OCI-LY1 (cell line): Measurements from ENCODE around the gene NEK1.

ENCODE experiments used
- H2AFZ ChIP-seq: fragments of 200-600 bp; sonication (generic), shearing (Covaris generic); 2 replicates; pipeline ENCODE4 v1.6.0; 2014; ENCODE audit warnings: antibody characterized with exemption, mild to moderate bottlenecking, low read length
- H3F3A ChIP-seq: fragments of 200-600 bp; sonication (generic), shearing (Covaris generic); 2 replicates; pipeline ENCODE4 v1.6.0; 2014; ENCODE audit warnings: mild to moderate bottlenecking, antibody characterized with exemption, low read length, moderate library complexity; ENCODE audit not compliant: insufficient read depth
- H3K27ac ChIP-seq: fragments of 200-600 bp; sonication (generic); 2 replicates; pipeline ENCODE4 v1.5.1; 2014; ENCODE audit warnings: low read length, mixed run types, mild to moderate bottlenecking, low read depth; ENCODE audit not compliant: poor library complexity, severe bottlenecking
- H3K27me3 ChIP-seq: fragments of 200-600 bp; sonication (generic); 2 replicates; pipeline ENCODE4 v1.6.0; 2014; ENCODE audit warnings: antibody characterized with exemption, mild to moderate bottlenecking, low read length, moderate library complexity; ENCODE audit not compliant: insufficient read depth
- H3K36me3 ChIP-seq: fragments of 200-600 bp; sonication (generic); 2 replicates; pipeline ENCODE4 v1.6.1; 2014; ENCODE audit warnings: mild to moderate bottlenecking, antibody characterized with exemption, low read length, moderate library complexity, mixed read lengths; ENCODE audit not compliant: insufficient read depth
- H3K4me1 ChIP-seq: fragments of 200-600 bp; sonication (generic); 2 replicates; pipeline ENCODE4 v1.5.1; 2014; ENCODE audit warnings: mild to moderate bottlenecking, low read length, moderate library complexity; ENCODE audit not compliant: insufficient read depth, severe bottlenecking
- H3K4me2 ChIP-seq: fragments of 200-600 bp; sonication (generic), shearing (Covaris generic); 2 replicates; pipeline ENCODE4 v1.6.1; 2014; ENCODE audit warnings: low read length
- H3K4me3 ChIP-seq: fragments of 200-600 bp; sonication (generic); 2 replicates; pipeline ENCODE4 v1.5.1; 2014; ENCODE audit warnings: low read length, low read depth, mild to moderate bottlenecking, mixed read lengths; ENCODE audit not compliant: poor library complexity, severe bottlenecking
- H3K79me2 ChIP-seq: fragments of 200-600 bp; shearing (Covaris generic); 2 replicates; pipeline ENCODE4 v1.6.1; 2016; ENCODE audit warnings: mixed run types, low read length, mixed read lengths; ENCODE audit not compliant: insufficient read depth
- H3K9ac ChIP-seq: fragments of 200-600 bp; sonication (generic), shearing (Covaris generic); 2 replicates; pipeline ENCODE4 v1.6.1; 2014; ENCODE audit warnings: mild to moderate bottlenecking, low read length, mixed read lengths
- H3K9me2 ChIP-seq: fragments of 200-600 bp; sonication (generic), shearing (Covaris generic); 2 replicates; pipeline ENCODE4 v1.6.1; 2014; ENCODE audit warnings: low read depth, mild to moderate bottlenecking, low read length, mixed read lengths
- H3K9me3 ChIP-seq: fragments of 200-600 bp; shearing (Covaris generic); 2 replicates; pipeline ENCODE4 v1.6.1; 2014; ENCODE audit warnings: low read length, mixed read lengths
- H4K20me1 ChIP-seq: fragments of 200-600 bp; sonication (generic), shearing (Covaris generic); 2 replicates; pipeline ENCODE4 v1.6.0; 2016; ENCODE audit warnings: mild to moderate bottlenecking, low read length; ENCODE audit not compliant: insufficient read depth
- EZH2 ChIP-seq: fragments of 200-600 bp; sonication (generic), shearing (Covaris generic); IDR thresholded peaks from 2 replicates; pipeline ENCODE4 v1.8.0; 2017; ENCODE audit warnings: borderline replicate concordance, mixed run types, mild to moderate bottlenecking, antibody characterized with exemption, low read length, moderate library complexity, mixed read lengths
- TF ChIP-seq, protein P1 (sequence below): fragments of 200-600 bp; sonication (generic), shearing (Covaris generic); IDR thresholded peaks from 2 replicates; pipeline ENCODE4 v1.5.1; 2017; ENCODE audit warnings: mild to moderate bottlenecking, antibody characterized with exemption, low read length, moderate library complexity, mixed read lengths

Gene NEK1

DNA sequence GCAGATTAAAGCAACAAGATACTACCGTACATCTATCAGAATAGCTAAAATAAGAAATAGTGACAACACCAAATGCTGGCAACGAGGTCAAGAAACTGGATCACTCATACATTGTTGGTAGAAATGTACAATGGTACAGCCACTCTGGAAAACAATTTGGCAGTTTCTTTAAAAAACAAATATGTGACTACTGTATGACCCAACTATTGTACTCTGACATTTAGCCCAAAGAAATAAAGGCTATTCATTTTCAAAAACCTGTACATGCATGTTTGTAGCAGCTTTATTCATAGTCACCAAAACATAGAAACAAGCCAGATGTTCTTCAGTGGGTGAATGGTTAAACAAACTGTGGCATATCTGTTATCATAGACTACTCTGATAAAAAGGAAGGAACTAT, 16.2 kb upstream of the NEK1 start:
- TF ChIP-seq EZH2, result no peak
- TF ChIP-seq, protein P1, sequence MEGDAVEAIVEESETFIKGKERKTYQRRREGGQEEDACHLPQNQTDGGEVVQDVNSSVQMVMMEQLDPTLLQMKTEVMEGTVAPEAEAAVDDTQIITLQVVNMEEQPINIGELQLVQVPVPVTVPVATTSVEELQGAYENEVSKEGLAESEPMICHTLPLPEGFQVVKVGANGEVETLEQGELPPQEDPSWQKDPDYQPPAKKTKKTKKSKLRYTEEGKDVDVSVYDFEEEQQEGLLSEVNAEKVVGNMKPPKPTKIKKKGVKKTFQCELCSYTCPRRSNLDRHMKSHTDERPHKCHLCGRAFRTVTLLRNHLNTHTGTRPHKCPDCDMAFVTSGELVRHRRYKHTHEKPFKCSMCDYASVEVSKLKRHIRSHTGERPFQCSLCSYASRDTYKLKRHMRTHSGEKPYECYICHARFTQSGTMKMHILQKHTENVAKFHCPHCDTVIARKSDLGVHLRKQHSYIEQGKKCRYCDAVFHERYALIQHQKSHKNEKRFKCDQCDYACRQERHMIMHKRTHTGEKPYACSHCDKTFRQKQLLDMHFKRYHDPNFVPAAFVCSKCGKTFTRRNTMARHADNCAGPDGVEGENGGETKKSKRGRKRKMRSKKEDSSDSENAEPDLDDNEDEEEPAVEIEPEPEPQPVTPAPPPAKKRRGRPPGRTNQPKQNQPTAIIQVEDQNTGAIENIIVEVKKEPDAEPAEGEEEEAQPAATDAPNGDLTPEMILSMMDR, result no peak
- Histone ChIP-seq H3K27me3 (no peaks in the 10 kb centered on the region), H3K36me3 (peaks cover 32% of the 10 kb centered on the region), H2AFZ (no peak overlapping the region), H3K4me3 (no peak overlapping the region), H3K4me1 (peaks cover 19% of the 10 kb centered on the region), H3K9me2 (no peaks in the 10 kb centered on the region), H4K20me1 (no peaks in the 10 kb centered on the region), H3K9me3 (no peaks in the 10 kb centered on the region), H3K27ac (no peak overlapping the region), H3K79me2 (peaks cover 72% of the 10 kb centered on the region), H3K9ac (no peak overlapping the region), H3F3A (no peaks in the 10 kb centered on the region), H3K4me2 (no peak overlapping the region)

DNA sequence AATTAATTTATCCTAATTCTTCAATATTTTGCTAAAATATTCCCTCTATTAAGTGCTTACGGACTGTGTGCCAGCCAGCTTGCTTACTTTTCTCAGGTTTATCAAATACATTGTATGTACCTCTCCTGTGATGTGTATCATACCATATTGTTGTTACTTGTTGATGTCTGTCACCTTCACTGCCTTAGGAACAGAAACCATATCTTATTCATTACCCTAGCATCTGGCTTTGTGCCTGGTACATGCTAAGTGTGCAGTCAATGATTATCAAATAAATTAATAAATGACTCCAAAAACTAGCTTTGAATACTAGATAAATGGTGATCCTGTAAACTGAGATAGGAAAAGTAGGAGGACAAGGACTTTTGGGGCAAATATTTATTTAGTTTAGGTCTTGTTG, 14.9 kb upstream of the NEK1 start:
- no peaks in the 10 kb centered on the region for H4K20me1 ChIP-seq
- H3K4me2 ChIP-seq, result no peak overlapping the region
- H3F3A ChIP-seq, result no peaks in the 10 kb centered on the region
- no peak overlapping the region for H3K27ac ChIP-seq
- peaks cover 32% of the 10 kb centered on the region for H3K4me1 ChIP-seq
- peaks cover 32% of the 10 kb centered on the region for H3K36me3 ChIP-seq
- H3K4me3 ChIP-seq, result no peak overlapping the region
- no peak overlapping the region for H2AFZ ChIP-seq
- TF ChIP-seq, protein P1, result no peak
- H3K9ac ChIP-seq, result no peak overlapping the region
- no peaks in the 10 kb centered on the region for H3K9me2 ChIP-seq
- peaks cover 75% of the 10 kb centered on the region for H3K79me2 ChIP-seq
- H3K9me3 ChIP-seq, result no peaks in the 10 kb centered on the region
- no peaks in the 10 kb centered on the region for H3K27me3 ChIP-seq

DNA sequence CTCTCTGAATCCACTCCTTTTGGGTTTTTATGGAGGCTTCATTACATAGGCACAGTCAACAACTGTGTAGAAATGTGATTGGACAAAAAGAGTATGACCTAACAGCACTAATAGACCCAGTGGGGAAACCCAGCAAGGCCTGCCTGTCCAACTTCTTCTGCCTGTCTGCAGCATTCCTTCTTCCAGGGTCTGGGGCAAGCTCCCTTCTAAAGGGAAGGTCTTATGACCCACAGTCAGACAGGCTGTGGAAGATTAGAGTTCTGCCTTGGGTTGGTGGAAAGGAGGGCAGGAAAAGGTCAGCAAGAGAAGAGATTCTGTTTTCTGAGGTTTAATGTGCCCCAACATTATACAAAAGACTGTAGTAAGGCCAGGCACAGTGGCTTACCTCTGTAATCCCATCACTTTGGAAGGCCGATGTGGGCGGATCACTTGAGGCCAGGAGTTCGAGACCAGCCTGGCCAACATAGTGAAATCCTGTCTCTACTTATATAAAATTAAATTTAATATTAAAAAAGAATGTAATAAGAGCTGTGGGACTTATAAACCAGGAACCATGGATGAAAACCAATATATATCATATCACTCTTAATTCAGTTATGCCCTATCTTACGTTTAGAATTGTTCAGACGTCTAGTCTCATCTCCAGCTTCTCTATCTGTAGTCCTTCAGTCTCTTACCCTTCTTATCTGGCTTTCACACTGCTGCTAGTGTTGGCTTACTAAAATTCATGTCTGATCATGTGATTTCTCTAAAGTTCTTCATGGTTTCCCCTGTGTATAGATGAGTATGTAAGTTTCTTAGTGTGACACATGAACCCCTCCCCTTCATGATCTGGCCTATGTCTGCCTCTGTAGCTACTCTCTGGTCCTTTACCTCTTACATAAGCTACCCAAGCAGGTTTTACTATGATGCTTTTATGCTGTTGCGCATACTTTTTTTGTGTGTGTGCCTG, 14.2 kb upstream of the NEK1 start:
- Histone ChIP-seq H3K9me3 (no peaks in the 10 kb centered on the region), H3K4me3 (no peak overlapping the region), H3F3A (no peaks in the 10 kb centered on the region), H3K27me3 (no peaks in the 10 kb centered on the region), H3K4me1 (peaks cover 38% of the 10 kb centered on the region), H3K9ac (no peak overlapping the region), H3K9me2 (no peaks in the 10 kb centered on the region), H3K36me3 (peaks cover 27% of the 10 kb centered on the region), H3K79me2 (peaks cover 82% of the 10 kb centered on the region), H3K4me2 (no peak overlapping the region), H3K27ac (no peak overlapping the region), H4K20me1 (no peaks in the 10 kb centered on the region), H2AFZ (no peak overlapping the region)
- TF ChIP-seq, protein P1, result no peak
- no peak for TF ChIP-seq EZH2
